Hepatocyte (in vitro differentiated cells): Measurements from ENCODE around the gene SVOP.

ENCODE experiments used
- CTCF ChIP-seq: fragments of 200-600 bp; sonication (generic); IDR thresholded peaks from 2 replicates; pipeline ENCODE4 v1.5.1; 2016; ENCODE audit warnings: antibody characterized with exemption, mild to moderate bottlenecking; ENCODE audit not compliant: poor library complexity
- EZH2 ChIP-seq: fragments of 200-600 bp; sonication (generic); IDR thresholded peaks from 2 replicates; pipeline ENCODE4 v1.6.1; 2016; ENCODE audit warnings: antibody characterized with exemption, mild to moderate bottlenecking, borderline replicate concordance

- no peak for TF ChIP-seq CTCF
- TF ChIP-seq EZH2: no peak
Measured at GRCh38 chr12:108969622-108970021, 51.2 kb downstream of the SVOP start.
